ENCODE results near the gene NT5E.
"Not testable (repeated sequence)": the region's sequence is repeated elsewhere in the genome, so short reads cannot be mapped to it uniquely, and the experiment has no call there.

The NT5E gene

GRCh38 chr6:85494547-85495536, 45.0 kb downstream of the NT5E start:
- peak in 2 of 4 experiments; percentile 29 to 42 for DNase-seq

- DNase-seq, result no peak
Measured at GRCh38 chr6:85496009-85496579, 46.2 kb downstream of the NT5E start.

- DNase-seq, result no peak
Measured at GRCh38 chr6:85496856-85497255, 47.0 kb downstream of the NT5E start.

- DNase-seq, result no peak
Measured at GRCh38 chr6:85498596-85499258, 48.8 kb downstream of the NT5E start.

GRCh38 chr6:85506441-85507093, 56.7 kb downstream of the NT5E start:
- no peak for DNase-seq

- DNase-seq, result no peak
Measured at GRCh38 chr6:85516168-85516567, 66.3 kb downstream of the NT5E start.

GRCh38 chr6:85524281-85524680, 74.4 kb downstream of the NT5E start:
- not testable (repeated sequence) for DNase-seq

GRCh38 chr6:85537055-85537494, 87.2 kb downstream of the NT5E start:
- peak in 2 of 4 experiments; percentile 22 to 45 for DNase-seq

- DNase-seq, result no peak
Measured at GRCh38 chr6:85544776-85545175, 94.9 kb downstream of the NT5E start.

All from suppressor macrophage (primary cell).